ENCODE results near the gene VEGFC.

VEGFC gene

DNA sequence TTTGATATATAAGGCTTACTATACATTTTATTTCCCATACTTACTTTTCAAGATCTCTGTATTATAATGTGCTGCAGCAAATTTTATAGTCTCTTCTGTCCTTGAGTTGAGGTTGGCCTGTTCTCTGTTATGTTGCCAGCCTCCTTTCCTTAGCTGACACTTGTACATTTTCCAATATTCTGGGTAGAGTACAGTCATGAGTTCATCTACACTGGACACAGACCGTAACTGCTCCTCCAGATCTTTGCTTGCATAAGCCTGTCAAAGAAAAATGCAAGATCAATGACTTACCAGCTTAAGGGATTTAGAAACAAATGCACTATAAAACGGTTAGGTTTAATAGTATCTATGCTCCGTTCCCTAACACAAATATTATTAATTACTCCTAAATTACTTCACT is 63.2 kb downstream of the VEGFC start:
- Mint-ChIP-seq H3K4me1 (ENCODE audit: low read depth) (no peaks in the 10 kb centered on the region), H3K4me3 (no peak overlapping the region), H3K27ac (no peak overlapping the region), H3K36me3 (ENCODE audit: low read depth) (no peaks in the 10 kb centered on the region), H3K27me3 (no peaks in the 10 kb centered on the region), H3K9me3 (no peaks in the 10 kb centered on the region)
- no peak for DNase-seq

- H3K4me1 Mint-ChIP-seq (ENCODE audit: low read depth): no peaks in the 10 kb centered on the region
- H3K4me3 Mint-ChIP-seq: no peak overlapping the region
- no peak overlapping the region for H3K27ac Mint-ChIP-seq
- no peaks in the 10 kb centered on the region for H3K27me3 Mint-ChIP-seq
- H3K36me3 Mint-ChIP-seq (ENCODE audit: low read depth): no peaks in the 10 kb centered on the region
- H3K9me3 Mint-ChIP-seq: no peaks in the 10 kb centered on the region
- DNase-seq: no peak
These were observed 65.9 kb downstream of the VEGFC start for GRCh38 chr4:176726803-176727202.

GRCh38 chr4:176721459-176721858 is 71.3 kb downstream of the VEGFC start:
- no peak for DNase-seq
- H3K27me3 Mint-ChIP-seq: no peaks in the 10 kb centered on the region

DNA sequence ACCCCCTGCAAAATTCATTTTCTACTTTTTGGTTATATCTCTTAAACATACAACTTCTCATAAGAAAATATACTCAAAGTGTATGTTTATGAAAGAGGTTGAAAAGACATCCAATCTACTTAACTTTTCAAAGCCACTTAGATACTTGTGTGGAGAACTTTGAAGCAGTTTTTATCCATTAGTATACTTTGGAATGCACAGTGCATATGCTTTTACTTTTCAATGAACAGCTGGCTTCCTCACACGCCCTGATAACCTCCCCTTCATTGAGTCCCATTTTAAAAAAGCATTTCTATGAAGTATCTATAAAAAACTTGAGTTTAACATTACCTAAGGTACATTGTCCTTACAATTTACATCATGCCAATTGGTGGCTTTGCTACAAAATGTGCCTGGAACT is 73.8 kb downstream of the VEGFC start:
- no peak for DNase-seq
- H3K27ac Mint-ChIP-seq: no peak overlapping the region
- H3K36me3 Mint-ChIP-seq (ENCODE audit: low read depth): no peaks in the 10 kb centered on the region
- no peaks in the 10 kb centered on the region for H3K4me1 Mint-ChIP-seq (ENCODE audit: low read depth)
- H3K9me3 Mint-ChIP-seq: peaks cover 3% of the 10 kb centered on the region
- no peak overlapping the region for H3K4me3 Mint-ChIP-seq
- H3K27me3 Mint-ChIP-seq: no peaks in the 10 kb centered on the region

More at GRCh38 chr4:176721459-176721858, 71.3 kb downstream of the VEGFC start:
- Mint-ChIP-seq H3K9me3 (peaks cover 3% of the 10 kb centered on the region), H3K27ac (no peak overlapping the region), H3K4me3 (no peak overlapping the region), H3K4me1 (ENCODE audit: low read depth) (no peaks in the 10 kb centered on the region), H3K36me3 (ENCODE audit: low read depth) (no peaks in the 10 kb centered on the region)

DNA sequence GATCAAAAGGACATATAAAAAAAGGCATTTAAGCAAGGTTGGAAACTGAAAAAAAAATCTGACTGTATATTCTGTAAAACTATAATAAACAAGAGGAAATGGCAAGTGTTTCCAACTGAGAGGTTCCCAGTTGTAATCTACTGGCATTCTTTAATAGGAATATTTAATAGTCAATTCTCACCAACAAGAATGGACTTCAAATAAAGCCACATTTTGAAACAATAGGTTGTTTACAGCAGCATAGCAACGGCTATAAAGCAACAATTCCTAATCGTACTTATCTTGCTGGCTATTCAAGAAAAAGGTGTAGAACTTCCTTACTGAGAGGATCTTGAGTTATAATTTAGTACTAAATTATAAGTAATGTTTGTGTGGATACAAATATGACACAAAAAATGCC is 75.5 kb downstream of the VEGFC start:
- peaks cover 3% of the 10 kb centered on the region for H3K9me3 Mint-ChIP-seq
- no peaks in the 10 kb centered on the region for H3K27me3 Mint-ChIP-seq
- no peak for DNase-seq
- H3K27ac Mint-ChIP-seq: no peak overlapping the region
- no peaks in the 10 kb centered on the region for H3K36me3 Mint-ChIP-seq (ENCODE audit: low read depth)
- no peaks in the 10 kb centered on the region for H3K4me1 Mint-ChIP-seq (ENCODE audit: low read depth)
- H3K4me3 Mint-ChIP-seq: no peak overlapping the region

DNA sequence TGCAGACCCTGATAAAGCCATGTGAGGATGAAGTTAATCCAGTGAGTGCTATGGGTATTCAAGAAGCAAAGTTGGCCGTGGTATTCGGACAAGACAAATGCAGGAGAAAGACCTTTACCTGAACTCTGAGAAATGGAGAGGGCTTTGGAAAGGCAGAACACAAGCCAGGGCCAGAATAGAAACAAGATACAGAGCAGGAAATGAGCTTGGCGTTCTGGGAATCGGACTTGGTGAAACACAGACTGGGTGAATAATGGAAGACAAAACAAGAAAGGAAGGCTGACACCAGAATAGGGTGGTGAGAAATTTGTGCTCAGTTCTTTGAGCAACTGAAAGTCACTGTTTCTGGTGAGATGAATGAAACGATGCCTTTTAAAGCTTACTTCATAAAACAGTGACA is 83.3 kb downstream of the VEGFC start:
- Mint-ChIP-seq H3K4me3 (no peak overlapping the region), H3K9me3 (no peaks in the 10 kb centered on the region), H3K4me1 (ENCODE audit: low read depth) (no peaks in the 10 kb centered on the region), H3K27me3 (no peaks in the 10 kb centered on the region), H3K27ac (no peak overlapping the region), H3K36me3 (ENCODE audit: low read depth) (no peaks in the 10 kb centered on the region)
- no peak for DNase-seq

GRCh38 chr4:176708771-176709311 is 83.9 kb downstream of the VEGFC start:
- no peaks in the 10 kb centered on the region for H3K4me1 Mint-ChIP-seq (ENCODE audit: low read depth)
- H3K27ac Mint-ChIP-seq: no peak overlapping the region
- no peaks in the 10 kb centered on the region for H3K36me3 Mint-ChIP-seq (ENCODE audit: low read depth)
- DNase-seq: no peak
- H3K4me3 Mint-ChIP-seq: no peak overlapping the region
- H3K27me3 Mint-ChIP-seq: no peaks in the 10 kb centered on the region
- no peaks in the 10 kb centered on the region for H3K9me3 Mint-ChIP-seq

- Mint-ChIP-seq H3K4me1 (ENCODE audit: low read depth) (no peaks in the 10 kb centered on the region), H3K36me3 (ENCODE audit: low read depth) (no peaks in the 10 kb centered on the region), H3K4me3 (no peak overlapping the region), H3K27ac (no peak overlapping the region), H3K9me3 (no peaks in the 10 kb centered on the region), H3K27me3 (no peaks in the 10 kb centered on the region)
- DNase-seq: no peak
These were observed 102.0 kb downstream of the VEGFC start for GRCh38 chr4:176690716-176691115.

- H3K4me3 Mint-ChIP-seq: no peak overlapping the region
- no peaks in the 10 kb centered on the region for H3K9me3 Mint-ChIP-seq
- DNase-seq: no peak
- no peaks in the 10 kb centered on the region for H3K4me1 Mint-ChIP-seq (ENCODE audit: low read depth)
- no peaks in the 10 kb centered on the region for H3K36me3 Mint-ChIP-seq (ENCODE audit: low read depth)
- H3K27me3 Mint-ChIP-seq: no peaks in the 10 kb centered on the region
- H3K27ac Mint-ChIP-seq: no peak overlapping the region
These were observed 112.0 kb downstream of the VEGFC start for GRCh38 chr4:176680668-176681180.

DNA sequence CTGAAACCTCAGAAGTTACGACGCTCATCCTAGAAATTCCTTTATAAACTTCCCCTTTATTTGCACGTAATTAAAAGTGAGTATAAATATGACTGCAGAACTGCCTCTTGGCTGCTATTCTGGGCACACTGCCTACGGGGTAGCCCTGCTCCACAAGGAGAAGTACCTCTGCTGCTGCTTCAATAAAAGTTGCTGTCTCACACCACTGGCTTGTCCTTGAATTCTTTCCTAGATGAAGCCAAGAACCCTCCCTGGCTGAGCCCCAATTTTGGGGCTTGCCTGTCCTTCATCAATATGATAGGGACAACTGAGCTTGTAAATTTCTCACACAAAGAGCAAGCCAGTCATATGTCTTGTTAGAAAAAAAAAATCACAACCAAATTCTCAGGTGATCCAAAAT is 115.8 kb downstream of the VEGFC start:
- no peaks in the 10 kb centered on the region for H3K36me3 Mint-ChIP-seq (ENCODE audit: low read depth)
- H3K4me1 Mint-ChIP-seq (ENCODE audit: low read depth): no peaks in the 10 kb centered on the region
- H3K9me3 Mint-ChIP-seq: no peaks in the 10 kb centered on the region
- H3K4me3 Mint-ChIP-seq: no peak overlapping the region
- no peak overlapping the region for H3K27ac Mint-ChIP-seq
- no peak for DNase-seq
- H3K27me3 Mint-ChIP-seq: no peaks in the 10 kb centered on the region

GRCh38 chr4:176675810-176676209 is 116.9 kb downstream of the VEGFC start:
- no peak for DNase-seq
- no peak overlapping the region for H3K27ac Mint-ChIP-seq
- H3K4me1 Mint-ChIP-seq (ENCODE audit: low read depth): no peaks in the 10 kb centered on the region
- no peaks in the 10 kb centered on the region for H3K9me3 Mint-ChIP-seq
- no peak overlapping the region for H3K4me3 Mint-ChIP-seq
- no peaks in the 10 kb centered on the region for H3K36me3 Mint-ChIP-seq (ENCODE audit: low read depth)
- no peaks in the 10 kb centered on the region for H3K27me3 Mint-ChIP-seq

DNA sequence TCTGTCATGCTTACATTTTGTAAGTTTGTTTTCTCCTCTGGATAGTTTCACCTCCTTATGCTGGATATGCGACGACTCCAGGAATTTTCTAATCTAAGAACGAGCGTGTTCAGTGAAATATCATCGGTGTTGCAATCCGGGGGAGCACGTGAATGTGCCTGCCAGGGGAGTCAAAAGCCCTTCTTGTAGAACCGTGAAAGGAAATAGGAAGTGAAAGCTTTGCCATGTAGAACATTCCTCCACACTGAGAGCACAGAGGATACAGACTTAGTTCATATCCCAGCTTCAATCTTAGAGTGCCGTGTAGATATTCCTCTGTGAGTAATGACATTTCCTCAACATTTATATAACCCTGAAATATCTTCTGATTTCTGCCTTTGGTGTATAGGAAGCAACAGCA is 121.2 kb downstream of the VEGFC start:
- Mint-ChIP-seq H3K9me3 (no peaks in the 10 kb centered on the region), H3K4me3 (no peak overlapping the region), H3K4me1 (ENCODE audit: low read depth) (no peaks in the 10 kb centered on the region), H3K27ac (no peak overlapping the region), H3K27me3 (no peaks in the 10 kb centered on the region), H3K36me3 (ENCODE audit: low read depth) (no peaks in the 10 kb centered on the region)
- no peak for DNase-seq

DNA sequence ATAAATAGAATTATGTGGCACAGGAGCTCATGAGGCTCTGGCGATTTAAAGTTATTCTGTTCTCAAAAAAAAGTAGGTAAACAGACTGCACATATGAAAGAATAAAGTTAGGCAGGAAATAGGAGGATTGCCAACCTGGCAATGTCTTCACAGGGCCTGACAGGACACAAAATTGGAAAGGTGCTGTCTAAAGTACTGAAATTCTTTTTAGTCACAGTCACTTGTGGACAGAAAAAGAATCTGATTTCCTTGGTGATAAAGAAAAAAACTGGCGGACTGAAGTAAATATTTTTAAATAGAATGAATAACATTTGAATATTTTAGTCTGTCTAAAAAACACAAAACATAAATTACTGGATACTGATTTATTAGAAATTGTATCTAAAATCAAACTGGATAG is 124.4 kb downstream of the VEGFC start:
- no peak for DNase-seq
- Mint-ChIP-seq H3K4me3 (no peak overlapping the region), H3K4me1 (ENCODE audit: low read depth) (no peaks in the 10 kb centered on the region), H3K27ac (no peak overlapping the region), H3K9me3 (no peaks in the 10 kb centered on the region), H3K27me3 (no peaks in the 10 kb centered on the region), H3K36me3 (ENCODE audit: low read depth) (no peaks in the 10 kb centered on the region)

DNA sequence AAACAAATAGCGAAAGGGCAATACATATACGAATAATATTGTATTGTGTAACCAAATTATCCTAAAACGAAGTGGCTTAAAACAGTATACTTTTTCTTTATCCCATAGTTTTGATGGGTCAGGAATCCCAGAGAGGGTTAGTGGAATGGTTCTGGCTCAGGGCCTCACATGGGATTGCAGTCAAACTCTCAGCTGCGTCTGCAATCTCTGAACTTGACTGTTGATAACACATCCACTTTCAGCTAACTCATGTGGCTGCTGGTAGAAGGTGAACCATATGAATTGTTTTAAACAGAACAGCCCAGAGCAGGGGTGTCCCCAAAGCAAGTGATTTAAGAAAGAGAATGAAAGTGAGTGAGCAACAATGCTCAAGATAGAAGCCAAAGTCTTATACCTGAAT is 127.8 kb downstream of the VEGFC start:
- no peak for DNase-seq
- Mint-ChIP-seq H3K4me1 (ENCODE audit: low read depth) (no peaks in the 10 kb centered on the region), H3K27ac (no peak overlapping the region), H3K36me3 (ENCODE audit: low read depth) (no peaks in the 10 kb centered on the region), H3K27me3 (no peaks in the 10 kb centered on the region), H3K9me3 (peaks cover 2% of the 10 kb centered on the region), H3K4me3 (no peak overlapping the region)

DNA sequence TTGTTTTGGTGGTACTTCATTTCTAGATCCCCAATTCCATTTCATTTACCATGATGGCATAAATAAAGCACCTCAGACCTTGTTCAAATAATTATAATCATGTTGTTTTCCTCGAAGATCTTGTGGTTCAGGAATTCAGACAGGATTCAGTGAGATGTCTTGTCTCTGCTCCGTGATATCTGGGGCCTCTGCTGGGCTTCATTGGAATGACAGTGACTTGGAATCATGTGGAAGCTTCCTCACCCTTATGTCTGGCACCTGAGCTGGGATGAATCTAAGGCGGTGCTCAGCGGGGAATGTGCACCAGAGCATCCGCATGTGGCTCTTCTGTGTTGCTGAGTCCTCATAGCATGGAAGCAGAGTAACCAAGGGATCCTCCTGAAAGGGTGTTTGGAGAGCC is 132.2 kb downstream of the VEGFC start:
- H3K4me3 Mint-ChIP-seq: no peak overlapping the region
- no peak overlapping the region for H3K27ac Mint-ChIP-seq
- H3K9me3 Mint-ChIP-seq: peaks cover 4% of the 10 kb centered on the region
- H3K27me3 Mint-ChIP-seq: no peaks in the 10 kb centered on the region
- no peak for DNase-seq
- H3K36me3 Mint-ChIP-seq (ENCODE audit: low read depth): no peaks in the 10 kb centered on the region
- no peaks in the 10 kb centered on the region for H3K4me1 Mint-ChIP-seq (ENCODE audit: low read depth)

DNA sequence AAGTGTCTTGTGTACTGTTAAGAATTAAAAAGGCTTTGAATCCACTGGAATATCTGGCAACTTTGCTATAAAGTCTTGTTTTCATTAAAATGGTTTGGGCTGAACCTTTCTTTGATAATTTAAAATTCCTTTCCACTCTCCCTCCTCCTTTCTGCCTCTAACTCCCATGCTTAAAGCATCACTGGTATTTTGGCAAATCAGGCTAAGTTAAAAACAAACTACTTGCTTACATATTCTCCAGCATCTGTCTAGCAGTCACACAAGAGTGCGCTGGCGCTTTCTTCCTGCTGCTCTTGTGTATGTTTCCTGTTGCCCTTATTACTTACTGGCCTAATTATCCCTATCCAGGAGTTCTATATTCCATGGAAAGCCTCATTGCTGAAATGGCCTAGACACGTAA is 136.6 kb downstream of the VEGFC start:
- Mint-ChIP-seq H3K36me3 (ENCODE audit: low read depth) (no peaks in the 10 kb centered on the region), H3K27me3 (no peaks in the 10 kb centered on the region)

More for the DNA sequence above, 136.6 kb downstream of the VEGFC start:
- DNase-seq: no peak
- no peak overlapping the region for H3K4me3 Mint-ChIP-seq
- peaks cover 4% of the 10 kb centered on the region for H3K9me3 Mint-ChIP-seq
- H3K4me1 Mint-ChIP-seq (ENCODE audit: low read depth): no peaks in the 10 kb centered on the region
- no peak overlapping the region for H3K27ac Mint-ChIP-seq
